HEK293 (cell line): Measurements from ENCODE around the gene GDF2.

Experiments
- CTCF ChIA-PET: fragments of 350-600 bp; formaldehyde crosslinking; extraction: SDS; loops from one replicate; lab custom pipeline; 2021; ENCODE audit warnings: antibody characterized with exemption; lab: Yijun Ruan, JAX
- POLR2A ChIA-PET: fragments of 300-600 bp; formaldehyde crosslinking; extraction: SDS; loops from one replicate; lab custom pipeline; 2020; ENCODE audit warnings: antibody characterized with exemption, inconsistent platforms; lab: Yijun Ruan, JAX
- H3K27ac ChIP-seq: fragments of 200-500 bp; sonication (Bioruptor generic); 2 replicates; pipeline ENCODE4 v1.5.1; 2014; ENCODE audit warnings: low read depth, low read length, control low read depth, inconsistent platforms; ENCODE audit errors: extremely low read depth
- H3K36me3 ChIP-seq, 2 experiments: fragments of 200-500 bp in 1 of 2; sonication (Bioruptor generic) in 1 of 2; 1 replicate in 1 of 2; 2 replicates in 1 of 2; pipeline ENCODE4 v1.5.1; 2014 to 2017; ENCODE audit warnings: inconsistent platforms in 2 of 2, low read length in 2 of 2; ENCODE audit not compliant: control insufficient read depth in 2 of 2, insufficient read depth in 1 of 2
- H3K4me1 ChIP-seq: fragments of 200-500 bp; sonication (Bioruptor generic); 2 replicates; pipeline ENCODE4 v1.5.1; 2014; ENCODE audit warnings: mild to moderate bottlenecking, low read length, inconsistent platforms; ENCODE audit not compliant: control insufficient read depth, insufficient read depth
- H3K4me3 ChIP-seq: 2 replicates; pipeline ENCODE4 v1.5.1; 2011; ENCODE audit warnings: low read depth, mild to moderate bottlenecking, control low read depth, low read length, moderate library complexity
- H3K9me3 ChIP-seq: fragments of 200-500 bp; sonication (Bioruptor generic); 2 replicates; pipeline ENCODE4 v1.5.1; 2014; ENCODE audit warnings: low read depth, low read length, inconsistent platforms; ENCODE audit not compliant: control insufficient read depth, insufficient read depth
- MEIS1 ChIP-seq: sonication (generic); formaldehyde crosslinking; IDR thresholded peaks from 2 replicates; pipeline ENCODE4 v1.8.1; 2022; ENCODE audit warnings: missing genetic modification reagents, mild to moderate bottlenecking, borderline replicate concordance
- RBAK ChIP-seq: fragments of 450-650 bp; formaldehyde crosslinking; IDR thresholded peaks from 2 replicates; pipeline ENCODE4 v1.5.1; 2016; ENCODE audit warnings: missing biosample characterization, missing genetic modification characterization
- SETDB1 ChIP-seq: IDR thresholded peaks from one replicate; pipeline ENCODE4 v1.6.1; 2017; ENCODE audit warnings: mild to moderate bottlenecking, low read length, moderate library complexity, mixed read lengths; ENCODE audit not compliant: insufficient read length
- TRIM28 ChIP-seq: IDR thresholded peaks from 2 replicates; pipeline ENCODE4 v1.6.1; 2011; ENCODE audit warnings: low read length, control low read depth, borderline replicate concordance
- ZFP3 ChIP-seq: fragments of 450-650 bp; formaldehyde crosslinking; IDR thresholded peaks from 2 replicates; pipeline ENCODE4 v1.5.1; 2016; ENCODE audit warnings: low read depth, missing biosample characterization, missing genetic modification characterization
- ZFP41 ChIP-seq: fragments of 450-650 bp; formaldehyde crosslinking; IDR thresholded peaks from 2 replicates; pipeline ENCODE4 v1.5.1; 2016; ENCODE audit warnings: missing biosample characterization, missing genetic modification characterization, borderline replicate concordance
- ZNF140 ChIP-seq: fragments of 450-650 bp; formaldehyde crosslinking; IDR thresholded peaks from 2 replicates; pipeline ENCODE4 v1.5.1; 2016; ENCODE audit warnings: missing biosample characterization, missing genetic modification characterization
- ZNF174 ChIP-seq: fragments of 450-650 bp; formaldehyde crosslinking; IDR thresholded peaks from 2 replicates; pipeline ENCODE4 v1.5.0; 2017; ENCODE audit warnings: missing biosample characterization, mild to moderate bottlenecking, missing genetic modification characterization
- ZNF214 ChIP-seq: fragments of 450-650 bp; formaldehyde crosslinking; IDR thresholded peaks from 2 replicates; pipeline ENCODE4 v1.5.1; 2017; ENCODE audit warnings: missing biosample characterization, mild to moderate bottlenecking, missing genetic modification characterization, borderline replicate concordance
- ZNF302 ChIP-seq: fragments of 450-650 bp; formaldehyde crosslinking; IDR thresholded peaks from 2 replicates; pipeline ENCODE4 v1.5.1; 2016; ENCODE audit warnings: missing biosample characterization, missing genetic modification characterization, low read depth
- ZNF311 ChIP-seq: fragments of 450-650 bp; formaldehyde crosslinking; IDR thresholded peaks from 2 replicates; pipeline ENCODE4 v1.5.1; 2017; ENCODE audit warnings: missing biosample characterization, missing genetic modification characterization, borderline replicate concordance
- ZNF335 ChIP-seq: fragments of 450-650 bp; formaldehyde crosslinking; conservative IDR thresholded peaks from 2 replicates; pipeline ENCODE4 v1.5.1; 2016; ENCODE audit warnings: missing biosample characterization, missing genetic modification characterization
- ZNF341 ChIP-seq: fragments of 450-650 bp; formaldehyde crosslinking; IDR thresholded peaks from 2 replicates; pipeline ENCODE4; 2016; ENCODE audit warnings: low read depth, missing biosample characterization, missing genetic modification characterization
- ZNF404 ChIP-seq: fragments of 450-650 bp; formaldehyde crosslinking; IDR thresholded peaks from 2 replicates; pipeline ENCODE4 v1.5.1; 2017; ENCODE audit warnings: missing biosample characterization, missing genetic modification characterization
- ZNF548 ChIP-seq: fragments of 450-650 bp; formaldehyde crosslinking; IDR thresholded peaks from 2 replicates; pipeline ENCODE4 v1.5.1; 2016; ENCODE audit warnings: missing biosample characterization, missing genetic modification characterization
- ZNF596 ChIP-seq: fragments of 450-650 bp; IDR thresholded peaks from 2 replicates; pipeline ENCODE4 v1.5.0; 2018; ENCODE audit warnings: missing biosample characterization, mild to moderate bottlenecking, missing genetic modification characterization, moderate library complexity
- ZNF837 ChIP-seq: fragments of 450-650 bp; formaldehyde crosslinking; IDR thresholded peaks from 2 replicates; pipeline ENCODE4 v1.5.1; 2016; ENCODE audit warnings: missing biosample characterization, missing genetic modification characterization
- TF ChIP-seq, protein P1 (sequence below): fragments of 450-650 bp; formaldehyde crosslinking; IDR thresholded peaks from 2 replicates; pipeline ENCODE4 v1.5.1; 2016; ENCODE audit warnings: missing biosample characterization, missing genetic modification characterization
- TF ChIP-seq, protein P2 (sequence below): fragments of 450-650 bp; formaldehyde crosslinking; conservative IDR thresholded peaks from 2 replicates; pipeline ENCODE4 v1.5.1; 2016; ENCODE audit warnings: low read depth, missing biosample characterization, missing genetic modification characterization
- TF ChIP-seq, protein P3 (sequence below): fragments of 450-650 bp; formaldehyde crosslinking; IDR thresholded peaks from 2 replicates; pipeline ENCODE4 v1.5.1; 2016; ENCODE audit warnings: missing biosample characterization, missing genetic modification characterization, borderline replicate concordance

Gene GDF2

DNA sequence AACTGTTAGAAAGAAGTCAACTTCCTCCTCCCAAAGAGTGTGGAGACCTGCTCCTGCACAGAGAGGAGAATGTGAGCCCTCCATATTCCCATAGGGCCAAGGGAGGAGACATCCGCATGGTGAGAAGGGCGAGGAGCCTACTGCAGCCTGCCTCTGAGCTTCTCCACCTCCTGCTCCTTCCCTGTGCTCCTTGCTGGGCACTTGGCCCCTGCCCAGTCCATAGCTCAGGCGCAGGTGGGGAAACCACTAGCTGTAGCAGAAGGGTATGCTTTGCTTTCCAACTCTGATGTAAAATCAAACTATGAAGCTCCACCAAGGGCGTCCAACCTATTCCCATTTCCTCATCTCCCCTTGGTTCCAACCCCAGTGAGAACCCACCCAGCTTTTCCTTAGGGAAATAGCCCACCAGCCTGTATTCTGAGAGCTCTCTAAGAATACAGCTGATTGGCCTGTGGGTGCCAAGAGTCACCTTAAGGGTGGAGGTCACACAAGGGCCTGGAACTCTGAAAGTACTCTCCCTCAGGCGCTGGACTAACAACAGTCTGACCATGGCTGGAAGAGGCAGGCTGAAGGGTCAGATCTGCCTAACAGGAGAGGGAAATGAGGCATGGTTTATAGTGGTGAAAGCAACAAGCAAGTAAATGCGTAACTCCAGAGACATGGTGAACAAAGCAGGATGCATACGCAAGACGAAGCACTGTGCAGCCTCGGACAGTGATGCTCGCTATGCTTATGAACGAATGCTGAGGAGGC lies 47.9 kb downstream of the GDF2 start:
- ChIA-PET POLR2A (no interaction called here), CTCF (interaction anchor here (3.5 kb wide), 1 partner anchor 9 kb away, joined by 19 read pairs; no protein-coding TSS in a partner anchor)
- Histone ChIP-seq H3K4me3 (no peak overlapping the region), H3K36me3 (no peaks in the 10 kb centered on the region)
- TF ChIP-seq ZNF596 (tag by site-specific recombination), result no peak
- TF ChIP-seq ZNF302, result no peak
- TF ChIP-seq ZFP41 (tag by site-specific recombination), result no peak
- no peak for TF ChIP-seq ZNF548 (tag by site-specific recombination)
- TF ChIP-seq ZNF140 (tag by site-specific recombination), result no peak
- no peak for TF ChIP-seq ZFP3 (tag by site-specific recombination)
- TF ChIP-seq ZNF311, result no peak
- no peak for TF ChIP-seq ZNF341
- TF ChIP-seq ZNF404 (tag by site-specific recombination), result no peak
- no peak for TF ChIP-seq TRIM28
- TF ChIP-seq, protein P1, sequence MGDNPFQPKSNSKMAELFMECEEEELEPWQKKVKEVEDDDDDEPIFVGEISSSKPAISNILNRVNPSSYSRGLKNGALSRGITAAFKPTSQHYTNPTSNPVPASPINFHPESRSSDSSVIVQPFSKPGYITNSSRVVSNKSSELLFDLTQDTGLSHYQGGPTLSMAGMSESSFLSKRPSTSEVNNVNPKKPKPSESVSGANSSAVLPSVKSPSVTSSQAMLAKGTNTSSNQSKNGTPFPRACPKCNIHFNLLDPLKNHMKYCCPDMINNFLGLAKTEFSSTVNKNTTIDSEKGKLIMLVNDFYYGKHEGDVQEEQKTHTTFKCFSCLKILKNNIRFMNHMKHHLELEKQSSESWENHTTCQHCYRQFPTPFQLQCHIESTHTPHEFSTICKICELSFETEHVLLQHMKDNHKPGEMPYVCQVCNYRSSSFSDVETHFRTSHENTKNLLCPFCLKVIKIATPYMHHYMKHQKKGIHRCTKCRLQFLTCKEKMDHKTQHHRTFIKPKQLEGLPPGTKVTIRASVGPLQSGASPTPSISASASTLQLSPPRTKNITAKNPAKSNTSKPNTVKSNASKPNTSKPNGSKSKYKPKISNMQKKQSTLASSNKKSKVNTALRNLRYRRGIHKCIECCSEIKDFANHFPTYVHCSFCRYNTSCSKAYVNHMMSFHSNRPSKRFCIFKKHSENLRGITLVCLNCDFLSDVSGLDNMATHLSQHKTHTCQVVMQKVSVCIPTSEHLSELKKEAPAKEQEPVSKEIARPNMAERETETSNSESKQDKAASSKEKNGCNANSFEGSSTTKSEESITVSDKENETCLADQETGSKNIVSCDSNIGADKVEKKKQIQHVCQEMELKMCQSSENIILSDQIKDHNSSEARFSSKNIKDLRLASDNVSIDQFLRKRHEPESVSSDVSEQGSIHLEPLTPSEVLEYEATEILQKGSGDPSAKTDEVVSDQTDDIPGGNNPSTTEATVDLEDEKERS (tag by site-specific recombination), result no peak
- TF ChIP-seq, protein P2, sequence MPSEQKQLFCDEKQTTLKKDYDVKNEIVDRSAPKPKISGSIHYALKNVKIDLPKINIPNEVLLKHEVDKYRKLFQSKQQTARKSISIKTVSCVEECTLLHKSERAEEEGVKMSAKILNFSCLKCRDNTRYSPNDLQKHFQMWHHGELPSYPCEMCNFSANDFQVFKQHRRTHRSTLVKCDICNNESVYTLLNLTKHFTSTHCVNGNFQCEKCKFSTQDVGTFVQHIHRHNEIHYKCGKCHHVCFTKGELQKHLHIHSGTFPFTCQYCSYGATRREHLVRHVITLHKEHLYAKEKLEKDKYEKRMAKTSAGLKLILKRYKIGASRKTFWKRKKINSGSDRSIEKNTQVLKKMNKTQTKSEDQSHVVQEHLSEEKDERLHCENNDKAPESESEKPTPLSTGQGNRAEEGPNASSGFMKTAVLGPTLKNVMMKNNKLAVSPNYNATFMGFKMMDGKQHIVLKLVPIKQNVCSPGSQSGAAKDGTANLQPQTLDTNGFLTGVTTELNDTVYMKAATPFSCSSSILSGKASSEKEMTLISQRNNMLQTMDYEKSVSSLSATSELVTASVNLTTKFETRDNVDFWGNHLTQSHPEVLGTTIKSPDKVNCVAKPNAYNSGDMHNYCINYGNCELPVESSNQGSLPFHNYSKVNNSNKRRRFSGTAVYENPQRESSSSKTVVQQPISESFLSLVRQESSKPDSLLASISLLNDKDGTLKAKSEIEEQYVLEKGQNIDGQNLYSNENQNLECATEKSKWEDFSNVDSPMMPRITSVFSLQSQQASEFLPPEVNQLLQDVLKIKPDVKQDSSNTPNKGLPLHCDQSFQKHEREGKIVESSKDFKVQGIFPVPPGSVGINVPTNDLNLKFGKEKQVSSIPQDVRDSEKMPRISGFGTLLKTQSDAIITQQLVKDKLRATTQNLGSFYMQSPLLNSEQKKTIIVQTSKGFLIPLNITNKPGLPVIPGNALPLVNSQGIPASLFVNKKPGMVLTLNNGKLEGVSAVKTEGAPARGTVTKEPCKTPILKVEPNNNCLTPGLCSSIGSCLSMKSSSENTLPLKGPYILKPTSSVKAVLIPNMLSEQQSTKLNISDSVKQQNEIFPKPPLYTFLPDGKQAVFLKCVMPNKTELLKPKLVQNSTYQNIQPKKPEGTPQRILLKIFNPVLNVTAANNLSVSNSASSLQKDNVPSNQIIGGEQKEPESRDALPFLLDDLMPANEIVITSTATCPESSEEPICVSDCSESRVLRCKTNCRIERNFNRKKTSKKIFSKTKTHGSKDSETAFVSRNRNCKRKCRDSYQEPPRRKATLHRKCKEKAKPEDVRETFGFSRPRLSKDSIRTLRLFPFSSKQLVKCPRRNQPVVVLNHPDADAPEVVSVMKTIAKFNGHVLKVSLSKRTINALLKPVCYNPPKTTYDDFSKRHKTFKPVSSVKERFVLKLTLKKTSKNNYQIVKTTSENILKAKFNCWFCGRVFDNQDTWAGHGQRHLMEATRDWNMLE, result no peak
- no peak for TF ChIP-seq ZNF214 (tag by site-specific recombination)
- TF ChIP-seq MEIS1, result no peak
- TF ChIP-seq RBAK (tag by site-specific recombination), result no peak
- TF ChIP-seq, all 188 proteins: peak for 0
- Histone ChIP-seq H3K4me1 (no peaks in the 10 kb centered on the region), H3K9me3 (no peaks in the 10 kb centered on the region), H3K27ac (no peak overlapping the region)

DNA sequence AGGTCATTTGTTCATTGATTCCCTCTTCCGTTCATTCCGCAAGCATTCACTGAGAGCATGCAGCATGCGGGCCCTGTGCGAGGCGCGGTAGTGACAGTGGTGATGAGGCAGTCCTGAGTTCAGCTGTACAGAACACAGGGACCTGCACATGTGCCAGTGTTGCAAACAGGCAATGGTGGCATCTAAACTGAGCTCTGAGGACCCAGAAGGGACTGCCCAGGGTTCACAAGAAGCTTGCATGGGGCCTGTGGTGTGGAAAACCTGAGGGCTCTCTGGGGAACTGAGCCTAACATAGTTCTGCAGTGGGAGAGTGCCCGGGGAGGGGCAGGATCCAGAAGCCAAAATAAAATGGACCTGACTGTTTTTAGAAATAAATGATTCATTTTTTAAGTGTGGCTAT lies 48.6 kb downstream of the GDF2 start:
- H3K9me3 ChIP-seq, result no peaks in the 10 kb centered on the region
- H3K27ac ChIP-seq, result no peak overlapping the region
- no peak overlapping the region for H3K4me3 ChIP-seq
- H3K4me1 ChIP-seq, result no peaks in the 10 kb centered on the region
- no peaks in the 10 kb centered on the region for H3K36me3 ChIP-seq
- CTCF ChIA-PET, result interaction anchor here (3.5 kb wide), 1 partner anchor 10 kb away, joined by 19 read pairs; no protein-coding TSS in a partner anchor
- POLR2A ChIA-PET, result interaction anchor here (2.1 kb wide), 1 partner anchor 13 kb away, joined by 6 read pairs; the partner anchor contains the start of gene ZNF488
- TF ChIP-seq ZNF335 (tag by site-specific recombination) (no peak), ZNF174 (tag by site-specific recombination) (no peak), SETDB1 (no peak), ZNF341 (no peak), ZNF837 (tag by site-specific recombination) (no peak), ZFP41 (tag by site-specific recombination) (no peak), ZNF140 (tag by site-specific recombination) (no peak)
- TF ChIP-seq, protein P3, sequence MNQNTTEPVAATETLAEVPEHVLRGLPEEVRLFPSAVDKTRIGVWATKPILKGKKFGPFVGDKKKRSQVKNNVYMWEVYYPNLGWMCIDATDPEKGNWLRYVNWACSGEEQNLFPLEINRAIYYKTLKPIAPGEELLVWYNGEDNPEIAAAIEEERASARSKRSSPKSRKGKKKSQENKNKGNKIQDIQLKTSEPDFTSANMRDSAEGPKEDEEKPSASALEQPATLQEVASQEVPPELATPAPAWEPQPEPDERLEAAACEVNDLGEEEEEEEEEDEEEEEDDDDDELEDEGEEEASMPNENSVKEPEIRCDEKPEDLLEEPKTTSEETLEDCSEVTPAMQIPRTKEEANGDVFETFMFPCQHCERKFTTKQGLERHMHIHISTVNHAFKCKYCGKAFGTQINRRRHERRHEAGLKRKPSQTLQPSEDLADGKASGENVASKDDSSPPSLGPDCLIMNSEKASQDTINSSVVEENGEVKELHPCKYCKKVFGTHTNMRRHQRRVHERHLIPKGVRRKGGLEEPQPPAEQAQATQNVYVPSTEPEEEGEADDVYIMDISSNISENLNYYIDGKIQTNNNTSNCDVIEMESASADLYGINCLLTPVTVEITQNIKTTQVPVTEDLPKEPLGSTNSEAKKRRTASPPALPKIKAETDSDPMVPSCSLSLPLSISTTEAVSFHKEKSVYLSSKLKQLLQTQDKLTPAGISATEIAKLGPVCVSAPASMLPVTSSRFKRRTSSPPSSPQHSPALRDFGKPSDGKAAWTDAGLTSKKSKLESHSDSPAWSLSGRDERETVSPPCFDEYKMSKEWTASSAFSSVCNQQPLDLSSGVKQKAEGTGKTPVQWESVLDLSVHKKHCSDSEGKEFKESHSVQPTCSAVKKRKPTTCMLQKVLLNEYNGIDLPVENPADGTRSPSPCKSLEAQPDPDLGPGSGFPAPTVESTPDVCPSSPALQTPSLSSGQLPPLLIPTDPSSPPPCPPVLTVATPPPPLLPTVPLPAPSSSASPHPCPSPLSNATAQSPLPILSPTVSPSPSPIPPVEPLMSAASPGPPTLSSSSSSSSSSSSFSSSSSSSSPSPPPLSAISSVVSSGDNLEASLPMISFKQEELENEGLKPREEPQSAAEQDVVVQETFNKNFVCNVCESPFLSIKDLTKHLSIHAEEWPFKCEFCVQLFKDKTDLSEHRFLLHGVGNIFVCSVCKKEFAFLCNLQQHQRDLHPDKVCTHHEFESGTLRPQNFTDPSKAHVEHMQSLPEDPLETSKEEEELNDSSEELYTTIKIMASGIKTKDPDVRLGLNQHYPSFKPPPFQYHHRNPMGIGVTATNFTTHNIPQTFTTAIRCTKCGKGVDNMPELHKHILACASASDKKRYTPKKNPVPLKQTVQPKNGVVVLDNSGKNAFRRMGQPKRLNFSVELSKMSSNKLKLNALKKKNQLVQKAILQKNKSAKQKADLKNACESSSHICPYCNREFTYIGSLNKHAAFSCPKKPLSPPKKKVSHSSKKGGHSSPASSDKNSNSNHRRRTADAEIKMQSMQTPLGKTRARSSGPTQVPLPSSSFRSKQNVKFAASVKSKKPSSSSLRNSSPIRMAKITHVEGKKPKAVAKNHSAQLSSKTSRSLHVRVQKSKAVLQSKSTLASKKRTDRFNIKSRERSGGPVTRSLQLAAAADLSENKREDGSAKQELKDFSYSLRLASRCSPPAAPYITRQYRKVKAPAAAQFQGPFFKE, result no peak
